Neural progenitor cell (in vitro differentiated cells): ENCODE measurements around the gene USP49. TPM values are rescaled to one million over a fixed set of nuclear protein-coding genes. Genes with fewer than 3 reads are reported as not detected.

Source experiments
- DNase-seq: peaks from one replicate; pipeline ENCODE4 v3.0.0-alpha.2; 2016; ENCODE audit warnings: low spot score
- H2AFZ ChIP-seq: fragments of 200-600 bp; sonication (generic); replicated peaks from 2 replicates; pipeline ENCODE4 v1.6.1; 2016; ENCODE audit warnings: antibody characterized with exemption
- H3F3A ChIP-seq: fragments of 200-600 bp; sonication (generic); 2 replicates; pipeline ENCODE4 v1.6.1; 2016; ENCODE audit warnings: antibody characterized with exemption, low read depth
- H3K27ac ChIP-seq: fragments of 200-600 bp; sonication (generic); 2 replicates; pipeline ENCODE4 v1.5.1; 2016; ENCODE audit warnings: mild to moderate bottlenecking
- H3K27me3 ChIP-seq: fragments of 200-600 bp; sonication (generic); 2 replicates; pipeline ENCODE4 v1.6.1; 2016; ENCODE audit warnings: mild to moderate bottlenecking, moderate library complexity
- H3K36me3 ChIP-seq: fragments of 200-600 bp; sonication (generic); 2 replicates; pipeline ENCODE4 v1.5.1; 2016
- H3K4me1 ChIP-seq: fragments of 200-600 bp; sonication (generic); 2 replicates; pipeline ENCODE4 v1.6.1; 2016; ENCODE audit warnings: mixed run types
- H3K4me2 ChIP-seq: fragments of 200-600 bp; sonication (generic); 2 replicates; pipeline ENCODE4 v1.6.1; 2016
- H3K4me3 ChIP-seq: fragments of 200-600 bp; sonication (generic); 2 replicates; pipeline ENCODE4 v1.5.1; 2016
- H3K79me2 ChIP-seq: fragments of 200-600 bp; sonication (generic); 2 replicates; pipeline ENCODE4 v1.6.1; 2016; ENCODE audit warnings: low read depth
- H3K9ac ChIP-seq: fragments of 200-600 bp; sonication (generic); 2 replicates; pipeline ENCODE4 v1.6.1; 2016
- H3K9me3 ChIP-seq: fragments of 200-600 bp; sonication (generic); 2 replicates; pipeline ENCODE4 v1.5.1; 2016; ENCODE audit warnings: low read depth
- H4K20me1 ChIP-seq: fragments of 200-600 bp; sonication (generic); 2 replicates; pipeline ENCODE4 v1.6.1; 2016; ENCODE audit warnings: low read depth
- H3K27ac Mint-ChIP-seq: 3 replicates; pipeline ENCODE4 v1.8.0; 2021; ENCODE audit warnings: mixed read lengths
- H3K27me3 Mint-ChIP-seq: 2 replicates; pipeline ENCODE4 v1.8.0; 2022; ENCODE audit warnings: low read depth, mild to moderate bottlenecking, inconsistent platforms, moderate library complexity, mixed read lengths; ENCODE audit not compliant: insufficient read depth
- H3K36me3 Mint-ChIP-seq: 3 replicates; pipeline ENCODE4 v1.8.0; 2021; ENCODE audit warnings: mixed read lengths
- H3K4me1 Mint-ChIP-seq: 3 replicates; pipeline ENCODE4 v1.8.0; 2021; ENCODE audit warnings: mixed read lengths
- H3K4me3 Mint-ChIP-seq: 3 replicates; pipeline ENCODE4 v1.8.0; 2021; ENCODE audit warnings: mild to moderate bottlenecking, moderate library complexity, mixed read lengths
- H3K9me3 Mint-ChIP-seq: 3 replicates; pipeline ENCODE4 v1.8.0; 2020; ENCODE audit warnings: mixed read lengths
- CTCF ChIP-seq: fragments of 200-600 bp; sonication (generic); IDR thresholded peaks from 2 replicates; pipeline ENCODE4 v1.5.1; 2017; ENCODE audit warnings: antibody characterized with exemption, mild to moderate bottlenecking
- EZH2 ChIP-seq: fragments of 200-600 bp; sonication (generic); IDR thresholded peaks from 2 replicates; pipeline ENCODE4 v1.6.1; 2017; ENCODE audit warnings: antibody characterized with exemption, mild to moderate bottlenecking, moderate library complexity
- EZH2phosphoT487 ChIP-seq: fragments of 200-600 bp; sonication (generic); IDR thresholded peaks from 2 replicates; pipeline ENCODE4 v1.6.1; 2017; ENCODE audit warnings: antibody characterized with exemption
- total RNA-seq: library from RNA; depleted of rRNA; stranded (reverse); fragments of >200 nt; gene quantifications from 2 replicates; pipeline ENCODE4 v1.2.3, GENCODE V29; 2015; ENCODE audit warnings: low replicate concordance

The USP49 gene
- total RNA-seq, 1 donor from 2014 or later = 25.0 TPM

DNA sequence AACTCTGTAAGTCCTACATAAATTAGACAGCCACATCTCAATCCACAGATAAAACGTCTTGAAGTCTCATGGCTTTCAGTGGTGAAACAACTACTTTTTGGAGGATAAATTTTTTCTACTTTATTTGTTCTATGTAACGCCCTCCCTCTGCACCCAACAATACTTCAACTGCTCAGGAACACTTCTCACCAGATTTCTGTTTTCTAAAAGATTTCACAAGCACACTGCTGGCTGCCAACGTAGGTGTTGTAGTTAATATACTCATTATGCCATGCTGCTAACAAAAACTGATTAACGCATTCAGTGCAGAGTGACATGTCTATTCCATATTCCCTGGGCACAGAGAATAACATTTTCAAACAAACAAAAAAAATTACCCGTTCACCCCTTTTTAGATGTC, 10.2 kb downstream of the USP49 start:
- no peak for DNase-seq
- Mint-ChIP-seq H3K27me3 (peaks cover 2% of the 10 kb centered on the region), H3K36me3 (no peaks in the 10 kb centered on the region), H3K27ac (no peak overlapping the region), H3K4me1 (peaks cover 11% of the 10 kb centered on the region), H3K4me3 (no peak overlapping the region), H3K9me3 (no peaks in the 10 kb centered on the region)
- H3K9me3 ChIP-seq = no peaks in the 10 kb centered on the region
- H3K4me1 ChIP-seq = peaks cover 20% of the 10 kb centered on the region
- no peak overlapping the region for H3K9ac ChIP-seq
- H3K79me2 ChIP-seq = peaks cover 98% of the 10 kb centered on the region
- H3K36me3 ChIP-seq = peaks cover 4% of the 10 kb centered on the region
- TF ChIP-seq EZH2 (no peak), CTCF (no peak), EZH2phosphoT487 (no peak)
- no peak overlapping the region for H3K4me2 ChIP-seq
- peaks cover 21% of the 10 kb centered on the region for H4K20me1 ChIP-seq
- no peak overlapping the region for H3K4me3 ChIP-seq
- H3F3A ChIP-seq = peaks cover 36% of the 10 kb centered on the region
- H3K27me3 ChIP-seq = no peaks in the 10 kb centered on the region
- no peak overlapping the region for H2AFZ ChIP-seq
- H3K27ac ChIP-seq = no peak overlapping the region

DNA sequence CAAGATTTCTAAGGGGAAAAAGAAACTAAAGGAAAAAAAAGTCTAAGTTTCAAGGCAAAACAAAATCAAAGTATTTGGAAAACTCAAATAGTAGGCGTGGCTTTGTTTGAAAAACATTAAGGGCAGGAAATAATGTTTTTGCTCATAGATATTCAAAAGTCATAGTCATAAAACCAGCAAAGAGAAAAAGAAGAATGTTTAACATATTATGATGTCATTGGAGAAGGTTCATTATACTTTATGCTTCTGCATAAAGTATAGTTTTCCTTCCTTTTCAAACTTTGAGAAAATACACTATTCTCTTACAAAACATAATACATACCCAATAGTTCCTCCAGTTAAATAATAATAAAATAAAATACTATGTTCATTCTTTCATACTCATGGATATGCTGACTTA, 13.7 kb downstream of the USP49 start:
- Histone ChIP-seq H2AFZ (no peak overlapping the region), H3K27ac (no peak overlapping the region), H3K4me3 (no peak overlapping the region), H3F3A (peaks cover 6% of the 10 kb centered on the region), H3K4me1 (peaks cover 6% of the 10 kb centered on the region), H3K9me3 (no peaks in the 10 kb centered on the region), H3K79me2 (peaks cover 99% of the 10 kb centered on the region), H3K36me3 (peaks cover 4% of the 10 kb centered on the region), H3K9ac (no peak overlapping the region), H4K20me1 (peaks cover 20% of the 10 kb centered on the region), H3K27me3 (no peaks in the 10 kb centered on the region), H3K4me2 (no peak overlapping the region)
- no peak overlapping the region for H3K27ac Mint-ChIP-seq
- H3K4me1 Mint-ChIP-seq = no peaks in the 10 kb centered on the region
- DNase-seq = no peak
- H3K4me3 Mint-ChIP-seq = no peak overlapping the region
- no peaks in the 10 kb centered on the region for H3K36me3 Mint-ChIP-seq
- no peaks in the 10 kb centered on the region for H3K27me3 Mint-ChIP-seq
- H3K9me3 Mint-ChIP-seq = no peaks in the 10 kb centered on the region
- TF ChIP-seq EZH2phosphoT487 = no peak
- no peak for TF ChIP-seq EZH2
- TF ChIP-seq CTCF = no peak

DNA sequence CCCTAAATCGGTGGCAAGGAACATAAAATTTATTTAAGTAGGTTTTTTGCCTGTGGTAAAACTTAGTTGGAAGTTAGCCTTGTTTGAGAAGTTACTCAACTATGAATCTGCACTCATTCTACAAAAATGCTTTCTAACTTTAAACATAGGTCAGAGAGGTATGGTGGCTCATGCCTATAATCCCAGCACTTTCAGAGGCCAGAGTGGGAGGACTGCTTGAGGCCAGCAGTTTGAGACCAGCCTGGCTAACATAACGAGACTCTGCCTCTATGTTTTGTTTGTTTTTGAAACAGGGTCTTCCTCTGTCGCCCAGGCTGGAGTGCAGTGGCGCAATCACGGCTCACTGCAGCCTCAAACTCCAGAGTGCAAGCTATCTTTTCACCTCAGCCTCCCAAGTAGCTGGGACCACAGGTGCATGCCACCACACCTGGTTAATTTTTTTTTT, 16.2 kb downstream of the USP49 start:
- Histone ChIP-seq H3K27ac (no peak overlapping the region), H2AFZ (no peak overlapping the region), H3K9ac (no peak overlapping the region), H4K20me1 (peaks cover 10% of the 10 kb centered on the region), H3K4me1 (peaks cover 4% of the 10 kb centered on the region), H3K4me3 (no peak overlapping the region), H3K9me3 (no peaks in the 10 kb centered on the region), H3K36me3 (no peaks in the 10 kb centered on the region), H3F3A (peaks cover 4% of the 10 kb centered on the region), H3K4me2 (no peak overlapping the region), H3K79me2 (peaks cover 97% of the 10 kb centered on the region), H3K27me3 (no peaks in the 10 kb centered on the region)
- Mint-ChIP-seq H3K36me3 (no peaks in the 10 kb centered on the region), H3K27ac (peak overlapping the region; percentile 86), H3K4me3 (no peak overlapping the region), H3K4me1 (no peaks in the 10 kb centered on the region), H3K27me3 (no peaks in the 10 kb centered on the region), H3K9me3 (no peaks in the 10 kb centered on the region)
- DNase-seq = no peak
- TF ChIP-seq CTCF = no peak
- TF ChIP-seq EZH2 = no peak
- TF ChIP-seq EZH2phosphoT487 = no peak
